ENCODE data around the gene UPB1.

DNA sequence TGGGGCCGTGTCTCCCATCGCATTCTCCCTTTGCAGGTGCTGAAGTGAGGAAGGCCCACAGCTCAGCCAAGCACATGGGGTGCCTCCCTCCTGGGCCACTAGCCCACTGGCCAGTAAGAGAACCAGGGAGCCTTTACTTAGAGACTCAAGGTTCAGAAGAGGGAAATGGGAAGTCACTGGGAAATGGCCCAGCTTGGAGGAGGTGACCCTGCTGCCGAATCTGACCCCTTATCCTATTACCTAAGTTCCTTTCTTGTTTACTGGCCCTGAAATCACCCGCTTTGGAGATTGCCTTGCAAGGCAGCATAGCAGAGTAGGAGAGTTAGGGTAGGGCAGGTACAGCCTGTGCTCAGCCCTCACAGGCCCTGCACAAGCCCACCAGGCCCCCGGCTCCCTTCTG is 24.4 kb downstream of the UPB1 start:
- TF ChIP-seq CTCF (IDR thresholded peaks at IDR 0.05), result no peak
- TF ChIP-seq POLR2AphosphoS5 (IDR thresholded peaks at IDR 0.05), result no peak

Data from breast epithelium (tissue), 3 donors.